DMS53 treated with DMSO at 0.1 percent for 48 hours (cell line): ENCODE measurements around the gene TBRG4.

ENCODE experiments used
- DNase-seq: peaks from one replicate; lab custom pipeline; 2025; ENCODE audit not compliant: unreplicated experiment; lab: John Stamatoyannopoulos, UW

The TBRG4 gene

DNA sequence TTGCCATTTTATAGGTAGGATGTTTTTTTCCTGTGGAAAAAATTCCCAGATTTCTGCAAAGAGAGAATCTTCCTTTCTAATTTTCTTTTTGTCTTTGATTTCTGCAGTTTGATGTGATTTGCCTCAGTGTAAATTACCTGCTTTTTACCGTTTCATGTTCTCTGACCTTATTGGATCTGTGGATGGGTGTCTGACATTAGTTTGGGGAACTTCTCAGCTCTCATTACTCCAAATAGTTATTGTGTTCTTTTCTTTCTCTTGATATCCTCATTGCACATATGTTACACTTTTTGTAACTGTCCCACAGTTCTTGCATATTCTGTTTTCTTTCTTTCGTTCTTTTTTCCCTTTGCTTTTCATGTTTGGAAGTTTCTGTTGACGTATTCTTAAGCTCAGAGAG lies 51.2 kb downstream of the TBRG4 start:
- no peak for DNase-seq

- no peak for DNase-seq
These were observed 53.6 kb downstream of the TBRG4 start for GRCh38 chr7:45057878-45058277.

DNA sequence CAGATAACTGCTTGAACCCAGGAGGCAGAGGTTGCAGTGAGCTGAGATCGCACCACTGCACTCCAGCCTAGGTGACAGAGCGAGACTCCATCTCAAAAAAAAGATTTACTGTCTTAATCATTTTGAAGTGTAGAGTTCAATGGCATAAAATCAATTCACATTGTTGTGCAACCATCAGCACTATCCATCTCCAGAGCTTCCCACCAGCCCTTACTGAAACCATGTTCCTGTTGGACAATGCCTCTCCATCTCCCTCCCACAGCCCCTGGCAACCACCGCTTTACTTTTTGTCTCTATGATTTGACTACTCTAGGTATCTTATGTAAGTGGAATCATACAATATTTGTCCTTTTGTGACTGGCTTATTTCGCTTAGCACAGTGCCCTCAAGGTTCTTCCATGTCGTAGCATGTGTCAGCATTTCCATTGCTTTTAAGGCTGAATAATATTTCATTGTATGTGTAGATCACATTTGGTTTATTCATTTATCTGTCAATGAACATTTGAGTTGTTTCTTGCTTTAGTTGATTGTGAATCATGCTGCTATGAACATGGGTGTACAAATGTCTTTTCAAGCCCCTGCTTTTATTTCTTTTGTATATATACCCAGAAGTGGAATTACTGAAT lies 55.8 kb downstream of the TBRG4 start:
- no peak for DNase-seq

DNA sequence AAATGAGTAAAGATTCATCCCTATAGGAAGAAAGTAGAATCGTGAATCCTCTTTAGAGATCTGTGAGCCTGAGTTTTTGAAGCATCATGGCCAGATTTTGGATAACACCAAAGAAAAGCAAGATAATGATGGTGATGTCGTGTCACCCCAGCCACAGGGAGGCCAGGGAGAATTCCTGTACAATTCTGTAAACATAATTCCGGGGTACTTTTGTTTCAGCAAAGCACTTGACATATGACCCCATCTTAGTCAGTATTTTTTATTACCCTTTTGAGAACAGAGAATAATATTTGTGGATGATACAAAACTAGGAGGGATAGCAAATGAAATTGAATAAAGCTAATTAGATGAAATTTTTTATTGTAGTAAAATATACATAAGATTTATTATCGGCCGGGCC lies 56.5 kb downstream of the TBRG4 start:
- DNase-seq: no peak

DNA sequence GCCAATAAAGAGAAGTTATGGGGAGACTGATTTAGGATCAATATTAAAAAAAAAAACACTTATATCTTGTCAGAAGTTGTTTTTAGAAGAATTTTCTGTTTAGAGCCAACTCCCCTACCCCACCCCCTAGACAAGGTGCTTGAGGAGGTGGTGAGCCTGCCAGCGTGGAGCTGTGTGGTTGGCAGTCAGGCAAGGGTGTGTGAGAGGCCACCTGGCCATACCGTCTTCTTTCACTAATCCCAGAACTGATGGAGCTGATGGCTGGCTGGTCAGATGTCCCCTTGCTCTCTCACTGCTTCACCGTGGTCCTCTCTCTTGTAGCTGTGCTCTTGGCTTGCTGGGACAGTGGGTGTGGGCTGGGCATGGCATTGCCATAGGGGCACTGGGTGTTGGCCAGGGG lies 57.1 kb downstream of the TBRG4 start:
- no peak for DNase-seq

GRCh38 chr7:45053941-45054340 lies 57.6 kb downstream of the TBRG4 start:
- DNase-seq: no peak

GRCh38 chr7:45053401-45053800 lies 58.1 kb downstream of the TBRG4 start:
- DNase-seq: no peak

DNA sequence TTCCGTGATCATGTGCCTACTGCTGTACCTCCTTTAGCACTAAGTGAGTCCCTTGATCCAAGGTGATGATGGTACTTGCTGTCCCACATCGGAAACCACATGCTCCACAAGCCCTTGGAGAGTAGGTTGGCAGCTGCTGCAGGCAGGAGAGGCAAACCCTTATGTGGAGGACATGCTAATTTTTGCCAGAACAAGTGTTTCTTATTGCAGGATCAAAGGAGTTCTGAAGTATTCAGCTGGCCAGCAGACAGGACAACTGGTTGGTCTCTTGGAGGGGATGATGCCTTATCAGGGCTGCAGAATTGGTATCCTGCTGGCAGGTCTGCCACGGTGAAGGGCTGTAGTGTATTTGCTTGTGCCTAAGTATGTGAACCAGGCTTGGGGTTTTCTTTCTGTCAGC lies 59.5 kb downstream of the TBRG4 start:
- peak; percentile 19 for DNase-seq

DNA sequence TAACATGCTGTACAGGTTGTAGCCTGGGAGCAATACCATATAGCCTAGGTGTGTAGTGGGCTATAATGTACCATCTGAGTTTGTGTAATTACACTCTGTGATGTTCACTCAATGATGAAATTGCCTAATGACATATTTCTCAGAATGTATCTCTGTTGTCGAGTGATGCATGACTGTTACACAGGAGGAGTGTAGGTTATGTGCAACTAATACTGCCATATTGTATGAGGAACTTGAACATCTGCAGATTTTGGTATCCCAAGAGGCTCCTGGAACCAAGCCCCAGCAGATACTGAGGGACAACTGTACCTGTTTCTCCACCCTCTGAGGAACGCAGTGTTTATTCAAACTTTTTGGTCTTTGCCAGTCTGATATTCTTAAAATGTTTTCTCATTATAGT lies 61.3 kb downstream of the TBRG4 start:
- DNase-seq: no peak
